Keratinocyte (primary cell): ENCODE data around the gene IGFL2. TPM values are rescaled to one million over a fixed set of nuclear protein-coding genes. Genes with fewer than 3 reads are reported as not detected.

Experiments
- DNase-seq: peaks from one replicate; pipeline ENCODE4 v3.0.0-alpha.2; 2011; ENCODE audit warnings: low read depth, missing footprints, low spot score
- FAIRE-seq: peaks from 2 replicates; lab custom pipeline; 2011; peaks lifted over from hg19 to GRCh38; lab: Jason Lieb, UNC
- H2AFZ ChIP-seq: 2 replicates; pipeline ENCODE4 v1.6.0; 2012; ENCODE audit warnings: low read length, control low read depth, inconsistent platforms; ENCODE audit not compliant: control insufficient read depth
- H3K27ac ChIP-seq: 2 replicates; pipeline ENCODE4 v1.5.1; 2011; ENCODE audit warnings: low read length; ENCODE audit not compliant: control insufficient read depth, insufficient read depth
- H3K27me3 ChIP-seq: 3 replicates; pipeline ENCODE4 v1.6.0; 2011; ENCODE audit warnings: low read length; ENCODE audit not compliant: control insufficient read depth, insufficient read depth; ENCODE audit errors: extremely low read depth
- H3K36me3 ChIP-seq, 2 experiments: 2 replicates in 1 of 2; 3 replicates in 1 of 2; pipeline ENCODE4 v1.5.1; 2011; ENCODE audit warnings: low read length in 2 of 2, mild to moderate bottlenecking in 1 of 2; ENCODE audit not compliant: control insufficient read depth in 2 of 2, insufficient read depth in 2 of 2; ENCODE audit errors: extremely low read depth in 1 of 2
- H3K4me1 ChIP-seq: 3 replicates; pipeline ENCODE4 v1.5.1; 2011; ENCODE audit warnings: low read length; ENCODE audit not compliant: control insufficient read depth, insufficient read depth; ENCODE audit errors: extremely low read depth
- H3K4me2 ChIP-seq: 3 replicates; pipeline ENCODE4 v1.6.0; 2011; ENCODE audit warnings: low read depth, low read length; ENCODE audit not compliant: control insufficient read depth, insufficient read depth; ENCODE audit errors: extremely low read depth
- H3K4me3 ChIP-seq, 3 experiments: fragments of 200-600 bp in 1 of 3; sonication (generic) in 1 of 3; 2 replicates in 2 of 3; 3 replicates in 1 of 3; pipeline ENCODE4 v1.5.1; 2011 to 2016; ENCODE audit warnings: low read length in 3 of 3, mild to moderate bottlenecking in 3 of 3, control low read depth in 2 of 3, inconsistent platforms in 1 of 3, low read depth in 1 of 3, mixed read lengths in 1 of 3, mixed run types in 1 of 3, moderate library complexity in 1 of 3; ENCODE audit not compliant: control insufficient read depth in 2 of 3, insufficient read depth in 2 of 3; ENCODE audit errors: extremely low read depth in 1 of 3
- H3K79me2 ChIP-seq: 2 replicates; pipeline ENCODE4 v1.6.0; 2012; ENCODE audit warnings: low read length; ENCODE audit not compliant: control insufficient read depth, insufficient read depth
- H3K9ac ChIP-seq: 3 replicates; pipeline ENCODE4 v1.6.0; 2011; ENCODE audit warnings: low read length; ENCODE audit not compliant: control insufficient read depth, insufficient read depth; ENCODE audit errors: extremely low read depth
- H3K9me1 ChIP-seq: 3 replicates; pipeline ENCODE4 v1.6.0; 2011; ENCODE audit warnings: low read length; ENCODE audit not compliant: control insufficient read depth, insufficient read depth; ENCODE audit errors: extremely low read depth
- H3K9me3 ChIP-seq: 2 replicates; pipeline ENCODE4 v1.5.1; 2012; ENCODE audit warnings: low read depth, low read length; ENCODE audit not compliant: control insufficient read depth
- H4K20me1 ChIP-seq: 3 replicates; pipeline ENCODE4 v1.6.0; 2011; ENCODE audit warnings: low read length; ENCODE audit not compliant: control insufficient read depth, insufficient read depth; ENCODE audit errors: extremely low read depth
- CTCF ChIP-seq, 3 experiments: IDR thresholded peaks in 1 of 3; conservative IDR thresholded peaks in 1 of 3; optimal IDR thresholded peaks in 1 of 3; 2 replicates in 2 of 3; 3 replicates in 1 of 3; pipeline versions ENCODE3 to v1.5.1; 2011; ENCODE audit warnings: low read length in 3 of 3, mild to moderate bottlenecking in 3 of 3, moderate library complexity in 2 of 3, control low read depth in 1 of 3, inconsistent platforms in 1 of 3; ENCODE audit not compliant: insufficient read depth in 2 of 3; ENCODE audit errors: extremely low read depth in 1 of 3
- EZH2 ChIP-seq: IDR thresholded peaks from one replicate; pipeline ENCODE4 v1.6.1; 2012; ENCODE audit warnings: inconsistent platforms, mild to moderate bottlenecking, low read length, moderate library complexity
- dilution Hi-C: fragments of 300-500 bp; cut with MboI; formaldehyde crosslinking; loops from one replicate; pipeline ENCODE4 v1.7.0; 2020; ENCODE audit warnings: low sequenced_read_pairs; ENCODE audit not compliant: extremely low pct_ligation_motif_present
- polyA plus RNA-seq, 5 experiments: library from polyadenylated mRNA; depleted of rRNA in 3 of 5; stranded (reverse) in 3 of 5; stranded (forward) in 1 of 5; unstranded in 1 of 5; fragments of >200 nt; gene quantifications; 1 replicate in 1 of 5; 2 replicates in 3 of 5; 3 replicates in 1 of 5; pipeline versions ENCODE4 v1.2.1 to v1.2.3, GENCODE V29; 2011 to 2012; ENCODE audit warnings: missing spikeins in 2 of 5, low read depth in 1 of 5, low replicate concordance in 1 of 5

IGFL2 gene
- polyA plus RNA-seq, 1 donor (not counting 4 experiments of a cell fraction or from before 2014, with no cell fraction given), result 7.1 TPM

DNA sequence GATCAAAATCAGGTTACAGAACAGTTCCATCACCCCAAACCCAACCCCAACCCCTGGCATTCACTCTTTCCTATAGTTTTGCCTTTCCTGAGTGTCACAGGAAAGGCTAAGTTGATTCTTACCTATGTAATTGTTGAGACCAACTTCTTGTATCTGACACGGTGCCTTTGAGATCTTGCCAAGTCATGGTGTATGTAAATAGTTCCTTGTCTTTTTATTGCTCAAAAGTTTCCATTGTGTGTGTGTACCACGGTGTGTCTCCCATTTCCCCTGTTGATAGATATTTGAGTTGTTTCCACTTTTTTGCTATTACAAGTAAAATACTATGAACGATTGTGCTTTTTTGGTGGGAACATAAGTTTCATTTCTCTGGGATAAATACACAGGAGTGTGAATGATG, 3.3 kb upstream of the IGFL2 start:
- no peak overlapping the region for H2AFZ ChIP-seq
- H4K20me1 ChIP-seq, result no peaks in the 10 kb centered on the region
- H3K27ac ChIP-seq, result no peak overlapping the region
- no peaks in the 10 kb centered on the region for H3K9me3 ChIP-seq
- no peak overlapping the region for H3K4me3 ChIP-seq
- H3K79me2 ChIP-seq, result no peaks in the 10 kb centered on the region
- DNase-seq, result no peak
- dilution Hi-C loops, result no loop called here
- no peak overlapping the region for H3K4me2 ChIP-seq
- H3K9me1 ChIP-seq, result no peaks in the 10 kb centered on the region
- H3K4me1 ChIP-seq, result peaks cover 8% of the 10 kb centered on the region
- TF ChIP-seq CTCF (optimal IDR thresholded peaks at IDR 0.05 in 1 of 3, IDR thresholded peaks at IDR 0.05 in 1 of 3, conservative IDR thresholded peaks at IDR 0.05 in 1 of 3; ENCODE audit: extremely low read depth in 1 of 3, insufficient read depth in 2 of 3, low read length in 3 of 3), result no peak
- no peak for TF ChIP-seq EZH2
- no peak overlapping the region for H3K9ac ChIP-seq
- no peaks in the 10 kb centered on the region for H3K27me3 ChIP-seq
- H3K36me3 ChIP-seq, result no peaks in the 10 kb centered on the region
- FAIRE-seq, result no peak

GRCh38 chr19:46147166-46147740, 785 bp upstream of the IGFL2 start:
- H3K27ac ChIP-seq, result no peak overlapping the region
- H3K9me1 ChIP-seq, result no peaks in the 10 kb centered on the region
- dilution Hi-C loops, result no loop called here
- no peak for TF ChIP-seq CTCF (optimal IDR thresholded peaks at IDR 0.05 in 1 of 3, IDR thresholded peaks at IDR 0.05 in 1 of 3, conservative IDR thresholded peaks at IDR 0.05 in 1 of 3; ENCODE audit: extremely low read depth in 1 of 3, insufficient read depth in 2 of 3, low read length in 3 of 3)
- no peak for TF ChIP-seq EZH2
- H4K20me1 ChIP-seq, result no peaks in the 10 kb centered on the region
- no peak overlapping the region for H2AFZ ChIP-seq
- no peak for DNase-seq
- peaks cover 8% of the 10 kb centered on the region for H3K4me1 ChIP-seq
- no peaks in the 10 kb centered on the region for H3K27me3 ChIP-seq
- H3K9me3 ChIP-seq, result no peaks in the 10 kb centered on the region
- H3K79me2 ChIP-seq, result no peaks in the 10 kb centered on the region
- no peaks in the 10 kb centered on the region for H3K36me3 ChIP-seq
- no peak overlapping the region for H3K4me2 ChIP-seq
- no peak overlapping the region for H3K9ac ChIP-seq
- no peak overlapping the region for H3K4me3 ChIP-seq
- FAIRE-seq, result no peak
